WTC11 (cell line): Measurements from ENCODE around the gene HNRNPAB. TPM values are rescaled to one million over a fixed set of nuclear protein-coding genes. Genes with fewer than 3 reads are reported as not detected.
A peak's percentile ranks its signal among the peaks of the same experiment; 100 is the strongest.

Experiments
- ATAC-seq: fragments of 200-7000 bp; cut with Tn5 transposase; 2 replicates; pipeline ENCODE4 v1.10.0; 2021; ENCODE audit warnings: mild to moderate bottlenecking, moderate library complexity
- CTCF ChIA-PET: fragments of 300-600 bp; sonication (Branson Sonifier 250); formaldehyde crosslinking; loops from one replicate; lab custom pipeline; 2021; ENCODE audit warnings: antibody characterized with exemption; lab: Charles Lee
- POLR2A ChIA-PET: fragments of 350-600 bp; sonication (Branson Sonifier 250); formaldehyde crosslinking; loops from one replicate; lab custom pipeline; 2021; ENCODE audit warnings: antibody characterized with exemption; lab: Charles Lee
- DNase-seq: peaks from one replicate; pipeline ENCODE4 v3.0.0; 2021; ENCODE audit warnings: low spot score
- H3K27ac Mint-ChIP-seq: 2 replicates; pipeline ENCODE4 v1.8.0; 2021; ENCODE audit warnings: mixed read lengths
- H3K27me3 Mint-ChIP-seq: 2 replicates; pipeline ENCODE4 v1.8.0; 2021; ENCODE audit warnings: low read depth, mild to moderate bottlenecking, moderate library complexity, mixed read lengths
- H3K36me3 Mint-ChIP-seq: 2 replicates; pipeline ENCODE4 v1.8.0; 2021; ENCODE audit warnings: mixed read lengths
- H3K4me1 Mint-ChIP-seq: 2 replicates; pipeline ENCODE4 v1.8.0; 2022; ENCODE audit warnings: mixed read lengths
- H3K4me3 Mint-ChIP-seq: 2 replicates; pipeline ENCODE4 v1.8.0; 2021; ENCODE audit warnings: mild to moderate bottlenecking, moderate library complexity, mixed read lengths
- H3K9me3 Mint-ChIP-seq: 2 replicates; pipeline ENCODE4 v1.8.0; 2021; ENCODE audit warnings: mixed read lengths
- GABPB1 ChIP-seq: sonication (generic); formaldehyde crosslinking; IDR thresholded peaks from 2 replicates; pipeline ENCODE4 v1.8.1; 2023; ENCODE audit warnings: mild to moderate bottlenecking, missing genetic modification reagents
- KAT7 ChIP-seq: sonication (generic); formaldehyde crosslinking; IDR thresholded peaks from 2 replicates; pipeline ENCODE4 v1.8.1; 2023; ENCODE audit warnings: missing genetic modification reagents, mild to moderate bottlenecking, borderline replicate concordance
- NFYB ChIP-seq: sonication (generic); formaldehyde crosslinking; conservative IDR thresholded peaks from 2 replicates; pipeline ENCODE4 v1.8.0; 2022; ENCODE audit warnings: low read depth, missing genetic modification reagents
- NR2C2 ChIP-seq: sonication (generic); formaldehyde crosslinking; IDR thresholded peaks from 2 replicates; pipeline ENCODE4 v1.8.0; 2022; ENCODE audit warnings: mild to moderate bottlenecking, missing genetic modification reagents
- OVOL2 ChIP-seq: fragments of 250-450 bp; sonication (Bioruptor Pico); IDR thresholded peaks from 2 replicates; pipeline ENCODE4 v1.9.0; 2021; ENCODE audit warnings: mild to moderate bottlenecking, borderline replicate concordance
- PRRX2 ChIP-seq: fragments of 250-450 bp; sonication (Bioruptor Pico); IDR thresholded peaks from 2 replicates; pipeline ENCODE4 v1.8.0; 2021; ENCODE audit warnings: mild to moderate bottlenecking
- RELA ChIP-seq: sonication (generic); formaldehyde crosslinking; IDR thresholded peaks from 2 replicates; pipeline ENCODE4 v1.8.1; 2022; ENCODE audit warnings: missing genetic modification reagents, mild to moderate bottlenecking, borderline replicate concordance
- RORB ChIP-seq: fragments of 250-450 bp; sonication (Bioruptor Pico); IDR thresholded peaks from 2 replicates; pipeline ENCODE4 v1.9.0; 2021; ENCODE audit warnings: mild to moderate bottlenecking
- SP1 ChIP-seq: sonication (generic); formaldehyde crosslinking; conservative IDR thresholded peaks from 2 replicates; pipeline ENCODE4 v1.8.1; 2022; ENCODE audit warnings: missing genetic modification reagents
- TEAD1 ChIP-seq: sonication (generic); formaldehyde crosslinking; IDR thresholded peaks from 2 replicates; pipeline ENCODE4 v1.8.0; 2022; ENCODE audit warnings: mild to moderate bottlenecking, missing genetic modification reagents
- USF2 ChIP-seq: sonication (generic); formaldehyde crosslinking; IDR thresholded peaks from 2 replicates; pipeline ENCODE4 v1.8.1; 2023; ENCODE audit warnings: mild to moderate bottlenecking, missing genetic modification reagents, moderate library complexity
- ZBTB21 ChIP-seq: sonication (generic); formaldehyde crosslinking; IDR thresholded peaks from 2 replicates; pipeline ENCODE4 v1.8.1; 2023; ENCODE audit warnings: mild to moderate bottlenecking, missing genetic modification reagents, borderline replicate concordance
- ZNF121 ChIP-seq: sonication (generic); formaldehyde crosslinking; IDR thresholded peaks from 2 replicates; pipeline ENCODE4 v1.8.0; 2023; ENCODE audit warnings: missing genetic modification reagents
- ZNF219 ChIP-seq: sonication (generic); formaldehyde crosslinking; IDR thresholded peaks from 2 replicates; pipeline ENCODE4 v1.8.0; 2023; ENCODE audit warnings: missing genetic modification reagents, mild to moderate bottlenecking, borderline replicate concordance
- ZNF512 ChIP-seq: sonication (generic); formaldehyde crosslinking; IDR thresholded peaks from 2 replicates; pipeline ENCODE4 v1.8.1; 2022; ENCODE audit warnings: missing genetic modification reagents, borderline replicate concordance
- ZNF671 ChIP-seq: fragments of 250-450 bp; sonication (Bioruptor Pico); IDR thresholded peaks from 2 replicates; pipeline ENCODE4 v1.8.0; 2021; ENCODE audit warnings: mild to moderate bottlenecking
- total RNA-seq: library from RNA; stranded (reverse); gene quantifications from 3 replicates; pipeline ENCODE4 v1.2.3, GENCODE V29; 2021
- TF ChIP-seq, protein P1 (sequence below): sonication (generic); formaldehyde crosslinking; IDR thresholded peaks from 2 replicates; pipeline ENCODE4 v1.8.1; 2023; ENCODE audit warnings: mild to moderate bottlenecking, missing genetic modification reagents, borderline replicate concordance
- TF ChIP-seq, protein P2 (sequence below): sonication (generic); formaldehyde crosslinking; IDR thresholded peaks from 2 replicates; pipeline ENCODE4 v1.8.1; 2022; ENCODE audit warnings: mild to moderate bottlenecking, missing genetic modification reagents, moderate library complexity, borderline replicate concordance
- TF ChIP-seq, protein P3 (sequence below): sonication (generic); formaldehyde crosslinking; IDR thresholded peaks from 2 replicates; pipeline ENCODE4 v1.8.1; 2022; ENCODE audit warnings: low read depth, mild to moderate bottlenecking, moderate library complexity, missing genetic modification reagents, borderline replicate concordance
- TF ChIP-seq, protein P4 (sequence below): sonication (generic); formaldehyde crosslinking; IDR thresholded peaks from 2 replicates; pipeline ENCODE4 v1.8.0; 2022; ENCODE audit warnings: mild to moderate bottlenecking, missing genetic modification reagents
- TF ChIP-seq, protein P5 (sequence below): sonication (generic); formaldehyde crosslinking; IDR thresholded peaks from 2 replicates; pipeline ENCODE4 v1.8.0; 2022; ENCODE audit warnings: mild to moderate bottlenecking, missing genetic modification reagents

HNRNPAB gene
- total RNA-seq, 1 experiment from 2014 or later = 457 TPM

DNA sequence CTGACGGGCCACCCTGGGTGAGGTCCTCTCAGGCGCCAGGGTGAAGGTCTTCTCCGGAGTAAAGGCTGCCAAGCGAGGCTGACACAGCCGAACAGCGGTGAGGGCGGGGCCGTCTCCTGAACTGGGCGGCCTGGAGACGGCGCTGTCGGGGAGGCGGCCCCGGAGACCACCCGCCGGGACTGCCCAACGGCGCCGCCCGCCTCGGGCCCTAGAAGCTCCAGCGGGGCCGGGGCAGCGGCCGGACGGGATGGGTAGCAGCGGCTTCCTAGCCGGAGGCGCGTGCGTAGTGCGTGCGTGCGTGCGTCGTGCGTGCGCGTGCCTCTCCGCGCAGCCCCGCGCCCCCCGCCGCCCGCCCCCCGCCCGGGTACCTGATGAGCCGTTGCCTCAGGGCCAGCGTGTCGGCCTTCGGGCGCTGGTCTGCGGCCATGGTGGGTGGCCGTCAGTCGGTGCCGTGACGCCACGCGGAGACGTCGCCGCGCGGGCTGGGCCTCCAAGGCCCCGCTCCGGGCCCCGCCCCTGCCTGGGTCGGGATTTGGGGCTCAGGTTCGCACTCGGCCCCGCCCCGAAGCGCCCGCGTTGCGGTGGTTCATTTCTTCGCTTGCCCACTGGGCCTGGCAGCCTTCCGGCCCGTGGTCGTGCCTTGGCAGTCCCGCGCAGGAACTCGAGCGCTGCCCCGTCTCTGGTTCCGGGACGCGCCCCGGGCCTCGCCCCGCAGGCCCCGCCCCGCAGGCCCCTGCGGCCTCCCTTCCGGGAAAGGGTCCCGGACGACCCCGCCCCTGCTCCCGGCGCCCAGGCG lies 28.0 kb downstream of the HNRNPAB start, which contains the start of gene PHYKPL:
PHYKPL (minus strand) TSS at position 679 of the 796 bp plus-strand sequence; CDS start at position 427, 252 bp downstream.
- peaks cover 17% of the 10 kb centered on the region for H3K4me1 Mint-ChIP-seq
- no peak within 1 kb of the TSS for H3K27ac Mint-ChIP-seq
- DNase-seq (peak; percentile 70), ATAC-seq (peak; percentile 64)
- peaks cover 5% of the 10 kb centered on the region; the same call in 1 of the 2 replicates for H3K9me3 Mint-ChIP-seq
- no peaks in the 10 kb centered on the region for H3K27me3 Mint-ChIP-seq
- H3K36me3 Mint-ChIP-seq = peaks cover 37% of the 10 kb centered on the region
- peak within 1 kb of the TSS; percentile 78 for H3K4me3 Mint-ChIP-seq
- ChIA-PET POLR2A (interaction anchor here (0.5 kb wide), 1 partner anchor 13 kb away, joined by 4 read pairs; no protein-coding TSS in a partner anchor), CTCF (interaction anchor here (0.5 to 1.5 kb wide), 10 partner anchors 9 to 600 kb away, joined by 3 to 6 read pairs (median 4); partner anchors contain the start of genes COL23A1 and HNRNPAB)
- TF ChIP-seq ZNF121 (CRISPR knock-in tag) (peak; percentile 99), ZNF219 (CRISPR knock-in tag) (no peak), RELA (CRISPR knock-in tag) (peak; percentile 17; the same call in 1 of the 2 replicates), OVOL2 (no peak), ZNF671 (CRISPR knock-in tag) (no peak), RORB (CRISPR knock-in tag) (no peak), PRRX2 (CRISPR knock-in tag) (no peak), TEAD1 (no peak; the same call in 1 of the 2 replicates), ZNF512 (CRISPR knock-in tag) (no peak), KAT7 (CRISPR knock-in tag) (no peak), SP1 (CRISPR knock-in tag) (peak; percentile 57), USF2 (CRISPR knock-in tag) (no peak), NFYB (CRISPR knock-in tag) (no peak), ZBTB21 (CRISPR knock-in tag) (no peak), NR2C2 (CRISPR knock-in tag) (no peak), GABPB1 (CRISPR knock-in tag) (peak; percentile 53)
- TF ChIP-seq, protein P1, sequence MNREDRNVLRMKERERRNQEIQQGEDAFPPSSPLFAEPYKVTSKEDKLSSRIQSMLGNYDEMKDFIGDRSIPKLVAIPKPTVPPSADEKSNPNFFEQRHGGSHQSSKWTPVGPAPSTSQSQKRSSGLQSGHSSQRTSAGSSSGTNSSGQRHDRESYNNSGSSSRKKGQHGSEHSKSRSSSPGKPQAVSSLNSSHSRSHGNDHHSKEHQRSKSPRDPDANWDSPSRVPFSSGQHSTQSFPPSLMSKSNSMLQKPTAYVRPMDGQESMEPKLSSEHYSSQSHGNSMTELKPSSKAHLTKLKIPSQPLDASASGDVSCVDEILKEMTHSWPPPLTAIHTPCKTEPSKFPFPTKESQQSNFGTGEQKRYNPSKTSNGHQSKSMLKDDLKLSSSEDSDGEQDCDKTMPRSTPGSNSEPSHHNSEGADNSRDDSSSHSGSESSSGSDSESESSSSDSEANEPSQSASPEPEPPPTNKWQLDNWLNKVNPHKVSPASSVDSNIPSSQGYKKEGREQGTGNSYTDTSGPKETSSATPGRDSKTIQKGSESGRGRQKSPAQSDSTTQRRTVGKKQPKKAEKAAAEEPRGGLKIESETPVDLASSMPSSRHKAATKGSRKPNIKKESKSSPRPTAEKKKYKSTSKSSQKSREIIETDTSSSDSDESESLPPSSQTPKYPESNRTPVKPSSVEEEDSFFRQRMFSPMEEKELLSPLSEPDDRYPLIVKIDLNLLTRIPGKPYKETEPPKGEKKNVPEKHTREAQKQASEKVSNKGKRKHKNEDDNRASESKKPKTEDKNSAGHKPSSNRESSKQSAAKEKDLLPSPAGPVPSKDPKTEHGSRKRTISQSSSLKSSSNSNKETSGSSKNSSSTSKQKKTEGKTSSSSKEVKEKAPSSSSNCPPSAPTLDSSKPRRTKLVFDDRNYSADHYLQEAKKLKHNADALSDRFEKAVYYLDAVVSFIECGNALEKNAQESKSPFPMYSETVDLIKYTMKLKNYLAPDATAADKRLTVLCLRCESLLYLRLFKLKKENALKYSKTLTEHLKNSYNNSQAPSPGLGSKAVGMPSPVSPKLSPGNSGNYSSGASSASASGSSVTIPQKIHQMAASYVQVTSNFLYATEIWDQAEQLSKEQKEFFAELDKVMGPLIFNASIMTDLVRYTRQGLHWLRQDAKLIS (CRISPR knock-in tag) = no peak
- TF ChIP-seq, protein P2, sequence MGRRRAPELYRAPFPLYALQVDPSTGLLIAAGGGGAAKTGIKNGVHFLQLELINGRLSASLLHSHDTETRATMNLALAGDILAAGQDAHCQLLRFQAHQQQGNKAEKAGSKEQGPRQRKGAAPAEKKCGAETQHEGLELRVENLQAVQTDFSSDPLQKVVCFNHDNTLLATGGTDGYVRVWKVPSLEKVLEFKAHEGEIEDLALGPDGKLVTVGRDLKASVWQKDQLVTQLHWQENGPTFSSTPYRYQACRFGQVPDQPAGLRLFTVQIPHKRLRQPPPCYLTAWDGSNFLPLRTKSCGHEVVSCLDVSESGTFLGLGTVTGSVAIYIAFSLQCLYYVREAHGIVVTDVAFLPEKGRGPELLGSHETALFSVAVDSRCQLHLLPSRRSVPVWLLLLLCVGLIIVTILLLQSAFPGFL (CRISPR knock-in tag) = no peak
- TF ChIP-seq, protein P3, sequence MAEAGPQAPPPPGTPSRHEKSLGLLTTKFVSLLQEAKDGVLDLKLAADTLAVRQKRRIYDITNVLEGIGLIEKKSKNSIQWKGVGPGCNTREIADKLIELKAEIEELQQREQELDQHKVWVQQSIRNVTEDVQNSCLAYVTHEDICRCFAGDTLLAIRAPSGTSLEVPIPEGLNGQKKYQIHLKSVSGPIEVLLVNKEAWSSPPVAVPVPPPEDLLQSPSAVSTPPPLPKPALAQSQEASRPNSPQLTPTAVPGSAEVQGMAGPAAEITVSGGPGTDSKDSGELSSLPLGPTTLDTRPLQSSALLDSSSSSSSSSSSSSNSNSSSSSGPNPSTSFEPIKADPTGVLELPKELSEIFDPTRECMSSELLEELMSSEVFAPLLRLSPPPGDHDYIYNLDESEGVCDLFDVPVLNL (CRISPR knock-in tag) = no peak
- TF ChIP-seq, protein P4, sequence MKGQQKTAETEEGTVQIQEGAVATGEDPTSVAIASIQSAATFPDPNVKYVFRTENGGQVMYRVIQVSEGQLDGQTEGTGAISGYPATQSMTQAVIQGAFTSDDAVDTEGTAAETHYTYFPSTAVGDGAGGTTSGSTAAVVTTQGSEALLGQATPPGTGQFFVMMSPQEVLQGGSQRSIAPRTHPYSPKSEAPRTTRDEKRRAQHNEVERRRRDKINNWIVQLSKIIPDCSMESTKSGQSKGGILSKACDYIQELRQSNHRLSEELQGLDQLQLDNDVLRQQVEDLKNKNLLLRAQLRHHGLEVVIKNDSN (CRISPR knock-in tag) = no peak
- TF ChIP-seq, protein P5, sequence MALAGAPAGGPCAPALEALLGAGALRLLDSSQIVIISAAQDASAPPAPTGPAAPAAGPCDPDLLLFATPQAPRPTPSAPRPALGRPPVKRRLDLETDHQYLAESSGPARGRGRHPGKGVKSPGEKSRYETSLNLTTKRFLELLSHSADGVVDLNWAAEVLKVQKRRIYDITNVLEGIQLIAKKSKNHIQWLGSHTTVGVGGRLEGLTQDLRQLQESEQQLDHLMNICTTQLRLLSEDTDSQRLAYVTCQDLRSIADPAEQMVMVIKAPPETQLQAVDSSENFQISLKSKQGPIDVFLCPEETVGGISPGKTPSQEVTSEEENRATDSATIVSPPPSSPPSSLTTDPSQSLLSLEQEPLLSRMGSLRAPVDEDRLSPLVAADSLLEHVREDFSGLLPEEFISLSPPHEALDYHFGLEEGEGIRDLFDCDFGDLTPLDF (CRISPR knock-in tag) = no peak
